Middle frontal gyrus (tissue), 1 donor: ENCODE results near the gene DMRT1.

Source experiments
- DNase-seq: peaks from one replicate; pipeline ENCODE4 v3.0.0-alpha.2; 2015; ENCODE audit warnings: low spot score; ENCODE audit errors: extremely low spot score

Gene DMRT1

GRCh38 chr9:922171-922570 lies 80.7 kb downstream of the DMRT1 start:
- no peak for DNase-seq

- DNase-seq: no peak
Observed at GRCh38 chr9:922731-923130, 81.2 kb downstream of the DMRT1 start.

- DNase-seq: no peak
Observed at GRCh38 chr9:926976-927375, 85.5 kb downstream of the DMRT1 start.

GRCh38 chr9:928363-929042 lies 87.0 kb downstream of the DMRT1 start:
- no peak for DNase-seq

GRCh38 chr9:929719-930118 lies 88.2 kb downstream of the DMRT1 start:
- no peak for DNase-seq

GRCh38 chr9:933356-933755 lies 91.9 kb downstream of the DMRT1 start:
- no peak for DNase-seq

- no peak for DNase-seq
Observed at GRCh38 chr9:935348-935965, 94.0 kb downstream of the DMRT1 start.

GRCh38 chr9:942805-943580 lies 101.5 kb downstream of the DMRT1 start:
- DNase-seq: no peak

GRCh38 chr9:947985-948384 lies 106.5 kb downstream of the DMRT1 start:
- no peak for DNase-seq

GRCh38 chr9:948497-948896 lies 107.0 kb downstream of the DMRT1 start:
- DNase-seq: no peak

- DNase-seq: no peak
Observed at GRCh38 chr9:950139-950538, 108.6 kb downstream of the DMRT1 start.

- DNase-seq: no peak
Observed at GRCh38 chr9:952546-952945, 111.0 kb downstream of the DMRT1 start.

GRCh38 chr9:959105-959504 lies 117.6 kb downstream of the DMRT1 start:
- no peak for DNase-seq

- DNase-seq: no peak
Observed at GRCh38 chr9:959914-960313, 118.4 kb downstream of the DMRT1 start.

- DNase-seq: no peak
Observed at GRCh38 chr9:962023-962422, 120.5 kb downstream of the DMRT1 start.

GRCh38 chr9:965497-965896 lies 124.0 kb downstream of the DMRT1 start:
- no peak for DNase-seq

- DNase-seq: no peak
Observed at GRCh38 chr9:966870-967269, 125.4 kb downstream of the DMRT1 start.

GRCh38 chr9:967436-967835 lies 125.9 kb downstream of the DMRT1 start:
- no peak for DNase-seq

- DNase-seq: no peak
Observed at GRCh38 chr9:967903-968641, 126.6 kb downstream of the DMRT1 start.

GRCh38 chr9:969310-970150 lies 128.0 kb downstream of the DMRT1 start:
- DNase-seq: no peak
